ENCODE results near the gene ATP6V0C.
A peak's percentile ranks its signal among the peaks of the same experiment; 100 is the strongest.

Gene ATP6V0C

GRCh38 chr16:2513405-2514332 lies at the start of gene ATP6V0C:
ATP6V0C (plus strand) TSS chr16:2513952; CDS start chr16:2514104, 152 bp downstream.
- DNase-seq: peak; percentile 92

GRCh38 chr16:2464333-2464732 lies 49.4 kb upstream of the ATP6V0C start:
- DNase-seq: no peak

GRCh38 chr16:2465653-2466415 lies 47.9 kb upstream of the ATP6V0C start:
- no peak for DNase-seq

- DNase-seq: no peak
Observed at GRCh38 chr16:2466667-2467527, 46.9 kb upstream of the ATP6V0C start.

GRCh38 chr16:2467528-2468232 lies 46.1 kb upstream of the ATP6V0C start:
- peak; percentile 44 for DNase-seq

- DNase-seq: no peak
Observed at GRCh38 chr16:2468233-2468724, 45.5 kb upstream of the ATP6V0C start.

GRCh38 chr16:2468725-2469398 lies 44.9 kb upstream of the ATP6V0C start:
- no peak for DNase-seq

- DNase-seq: no peak
Observed at GRCh38 chr16:2469399-2470233, 44.1 kb upstream of the ATP6V0C start.

GRCh38 chr16:2470234-2470601 lies 43.5 kb upstream of the ATP6V0C start:
- DNase-seq: no peak

- no peak for DNase-seq
Observed at GRCh38 chr16:2470603-2471015, 43.1 kb upstream of the ATP6V0C start.

GRCh38 chr16:2471016-2471652 lies 42.6 kb upstream of the ATP6V0C start, which contains the start of gene NTN3:
NTN3 (plus strand) TSS chr16:2471297; CDS start chr16:2471702, 405 bp downstream.
- no peak for DNase-seq

GRCh38 chr16:2471653-2472487 lies 41.9 kb upstream of the ATP6V0C start:
- DNase-seq: no peak

GRCh38 chr16:2472488-2472864 lies 41.3 kb upstream of the ATP6V0C start:
- DNase-seq: no peak

- DNase-seq: no peak
Observed at GRCh38 chr16:2472885-2473445, 40.8 kb upstream of the ATP6V0C start.

GRCh38 chr16:2473446-2473926 lies 40.3 kb upstream of the ATP6V0C start:
- DNase-seq: no peak

- peak; percentile 72 for DNase-seq
Observed at GRCh38 chr16:2473999-2474876, 39.5 kb upstream of the ATP6V0C start.

- DNase-seq: peak; percentile 95
Observed at GRCh38 chr16:2474877-2475412, 38.8 kb upstream of the ATP6V0C start, which contains the start of gene TBC1D24. TBC1D24 (plus strand) TSS chr16:2475127; CDS start chr16:2496149, 21,022 bp downstream.
